ENCODE data around the gene RELT. TPM values are rescaled to one million over a fixed set of nuclear protein-coding genes. Genes with fewer than 3 reads are reported as not detected.

The RELT gene
- total RNA-seq, 1 experiment from 2014 or later: 10.2 TPM

GRCh38 chr11:73401924-73402833 lies 26.0 kb downstream of the RELT start:
- no peak overlapping the region for H2BK20ac ChIP-seq (ENCODE audit: low read depth, low read length, poor library complexity, severe bottlenecking)
- no peaks in the 10 kb centered on the region for H3K79me1 ChIP-seq (ENCODE audit: insufficient read depth, low read depth, low read length, poor library complexity, severe bottlenecking)
- no peak overlapping the region for H3K4ac ChIP-seq (ENCODE audit: low read depth, low read length)
- no peak overlapping the region for H3T11ph ChIP-seq (ENCODE audit: low read length)
- no peak overlapping the region for H3K14ac ChIP-seq (ENCODE audit: insufficient read depth, low read length)
- H3K9me3 ChIP-seq (ENCODE audit: control insufficient read depth, low read depth, low read length): no peaks in the 10 kb centered on the region
- H2BK15ac ChIP-seq (ENCODE audit: low read depth, low read length): no peak overlapping the region
- no peak overlapping the region for H3K23ac ChIP-seq (ENCODE audit: insufficient read length, low read depth, low read length)
- H4K5ac ChIP-seq (ENCODE audit: insufficient read length, low read depth, low read length): no peak overlapping the region
- H2BK12ac ChIP-seq (ENCODE audit: insufficient read length, low read depth, low read length): no peak overlapping the region
- H2BK5ac ChIP-seq (ENCODE audit: insufficient read length, low read length): no peak overlapping the region
- H3K4me3 Mint-ChIP-seq: no peak overlapping the region
- no peak overlapping the region for H3K18ac ChIP-seq (ENCODE audit: insufficient read length, low read depth, low read length)
- peaks cover 22 to 28% of the 10 kb centered on the region in 2 experiments for H3K4me1 Mint-ChIP-seq
- H3K79me2 ChIP-seq (ENCODE audit: insufficient read depth, low read length): no peaks in the 10 kb centered on the region
- H2AK5ac ChIP-seq (ENCODE audit: insufficient read length, low read length): no peak overlapping the region
- no peak for DNase-seq
- no peak overlapping the region for H2BK120ac ChIP-seq (ENCODE audit: low read depth, low read length, poor library complexity, severe bottlenecking)
- H4K91ac ChIP-seq (ENCODE audit: insufficient read length, low read depth, low read length): no peak overlapping the region
- H3K23me2 ChIP-seq (ENCODE audit: insufficient read length, low read depth, low read length, poor library complexity, severe bottlenecking): no peaks in the 10 kb centered on the region
- H3K27ac Mint-ChIP-seq: 0 out of 7 replicates have a peak overlapping the region, but pooled peaks of 1 of the 3 experiments have one; percentile 40
- no peaks in the 10 kb centered on the region for H3K27me3 ChIP-seq (ENCODE audit: insufficient read depth, low read length)
- no peak overlapping the region for H3K56ac ChIP-seq (ENCODE audit: insufficient read length, low read depth, low read length)
- no peak overlapping the region for H3K27ac ChIP-seq (ENCODE audit: insufficient read length, low read depth, low read length)
- TF ChIP-seq CTCF (conservative IDR thresholded peaks at IDR 0.05): no peak
- no peak overlapping the region for H4K8ac ChIP-seq (replicated peaks; ENCODE audit: insufficient read length, low read depth, low read length)
- H3K27me3 Mint-ChIP-seq (ENCODE audit: low read depth): peaks cover 2% of the 10 kb centered on the region; the same call in 1 of the 2 replicates
- H3K36me3 Mint-ChIP-seq (ENCODE audit: insufficient read depth in 1 of 3, low read depth in 3 of 3): peaks cover 0 to 15% (median 9%) of the 10 kb centered on the region in 3 experiments; a peak in 3 of 7 replicates
- H3K9ac ChIP-seq (ENCODE audit: extremely low read depth, insufficient read length, low read length): no peak overlapping the region
- no CpG with 5 or more reads among the region's 15 CpGs for WGBS (ENCODE audit: extremely low coverage, insufficient read length, low lambda C conversion rate)
- H2AFZ ChIP-seq (ENCODE audit: low read length): no peak overlapping the region
- no peaks in the 10 kb centered on the region for H3K4me1 ChIP-seq (ENCODE audit: insufficient read depth, low read length)
- no peaks in the 10 kb centered on the region for H4K20me1 ChIP-seq (ENCODE audit: control insufficient read depth, insufficient read depth, insufficient read length)
- no peak overlapping the region for H3K4me2 ChIP-seq (ENCODE audit: insufficient read depth, insufficient read length, low read length)
- H3K9me3 Mint-ChIP-seq: no peaks in the 10 kb centered on the region

Data from H9 (cell line).